Chondrocyte (in vitro differentiated cells): ENCODE data around the gene KAZN. TPM values are rescaled to one million over a fixed set of nuclear protein-coding genes. Genes with fewer than 3 reads are reported as not detected.

ENCODE experiments used
- DNase-seq: peaks from one replicate; pipeline ENCODE4 v3.0.0; 2021; ENCODE audit warnings: mixed read lengths, low spot score
- H3K27ac Mint-ChIP-seq: one replicate; pipeline ENCODE4 v1.8.0; 2021; ENCODE audit warnings: mild to moderate bottlenecking, moderate library complexity, mixed read lengths; ENCODE audit not compliant: unreplicated experiment
- H3K27me3 Mint-ChIP-seq: 2 replicates; pipeline ENCODE4 v1.8.0; 2021; ENCODE audit warnings: low read depth, mixed read lengths
- H3K36me3 Mint-ChIP-seq: 2 replicates; pipeline ENCODE4 v1.8.0; 2021; ENCODE audit warnings: low read depth, mixed read lengths
- H3K4me1 Mint-ChIP-seq: 2 replicates; pipeline ENCODE4 v1.8.0; 2021; ENCODE audit warnings: low read depth, mild to moderate bottlenecking, mixed read lengths
- H3K4me3 Mint-ChIP-seq: one replicate; pipeline ENCODE4 v1.8.0; 2021; ENCODE audit warnings: mild to moderate bottlenecking, moderate library complexity, mixed read lengths; ENCODE audit not compliant: unreplicated experiment
- H3K9me3 Mint-ChIP-seq: 2 replicates; pipeline ENCODE4 v1.8.0; 2021; ENCODE audit warnings: low read depth, mixed read lengths
- CTCF ChIP-seq: fragments of 200-600 bp; sonication (generic); IDR thresholded peaks from 2 replicates; pipeline ENCODE4 v1.5.0; 2021; ENCODE audit warnings: antibody characterized with exemption, mild to moderate bottlenecking, moderate library complexity
- total RNA-seq: library from RNA; stranded (reverse); gene quantifications from 3 replicates; pipeline ENCODE4 v1.2.1, GENCODE V29; 2021

KAZN gene
- total RNA-seq, 1 donor from 2014 or later: 29.6 TPM

GRCh38 chr1:14925336-14926136, 327.1 kb downstream of the KAZN start:
- Mint-ChIP-seq H3K9me3 (no peaks in the 10 kb centered on the region), H3K27me3 (no peaks in the 10 kb centered on the region), H3K36me3 (no peaks in the 10 kb centered on the region), H3K27ac (peak overlapping the region; percentile 89), H3K4me1 (peaks cover 59% of the 10 kb centered on the region), H3K4me3 (peak overlapping the region; percentile 89)
- DNase-seq: no peak
- TF ChIP-seq CTCF: peak; percentile 28

GRCh38 chr1:14926229-14926628, 327.7 kb downstream of the KAZN start:
- Mint-ChIP-seq H3K27me3 (no peaks in the 10 kb centered on the region), H3K4me3 (peak overlapping the region; percentile 89), H3K9me3 (no peaks in the 10 kb centered on the region), H3K27ac (peak overlapping the region; percentile 89), H3K36me3 (no peaks in the 10 kb centered on the region), H3K4me1 (peaks cover 63% of the 10 kb centered on the region)
- DNase-seq: no peak
- TF ChIP-seq CTCF: no peak

- Mint-ChIP-seq H3K4me3 (peak overlapping the region; percentile 35), H3K9me3 (no peaks in the 10 kb centered on the region), H3K27ac (peak overlapping the region; percentile 89), H3K27me3 (no peaks in the 10 kb centered on the region), H3K36me3 (no peaks in the 10 kb centered on the region), H3K4me1 (peaks cover 64% of the 10 kb centered on the region)
- DNase-seq: no peak
- TF ChIP-seq CTCF: no peak
These were observed 328.5 kb downstream of the KAZN start for GRCh38 chr1:14926818-14927575.

- Mint-ChIP-seq H3K4me1 (peaks cover 62% of the 10 kb centered on the region), H3K4me3 (no peak overlapping the region), H3K27me3 (no peaks in the 10 kb centered on the region), H3K9me3 (no peaks in the 10 kb centered on the region), H3K27ac (peak overlapping the region; percentile 28), H3K36me3 (no peaks in the 10 kb centered on the region)
- TF ChIP-seq CTCF: no peak
- no peak for DNase-seq
These were observed 329.9 kb downstream of the KAZN start for GRCh38 chr1:14928412-14928811.

- H3K27me3 Mint-ChIP-seq: no peaks in the 10 kb centered on the region
- no peak overlapping the region for H3K4me3 Mint-ChIP-seq
- DNase-seq: no peak
- H3K4me1 Mint-ChIP-seq: peaks cover 60% of the 10 kb centered on the region
- H3K36me3 Mint-ChIP-seq: no peaks in the 10 kb centered on the region
- no peaks in the 10 kb centered on the region for H3K9me3 Mint-ChIP-seq
- TF ChIP-seq CTCF: no peak
- peak overlapping the region; percentile 36 for H3K27ac Mint-ChIP-seq
These were observed 330.5 kb downstream of the KAZN start for GRCh38 chr1:14928886-14929546.
